Measurements from ENCODE around the gene JOSD2. TPM values are rescaled to one million over a fixed set of nuclear protein-coding genes. Genes with fewer than 3 reads are reported as not detected.

Gene JOSD2
- total RNA-seq, 1 experiment from 2014 or later = 40.9 TPM

DNA sequence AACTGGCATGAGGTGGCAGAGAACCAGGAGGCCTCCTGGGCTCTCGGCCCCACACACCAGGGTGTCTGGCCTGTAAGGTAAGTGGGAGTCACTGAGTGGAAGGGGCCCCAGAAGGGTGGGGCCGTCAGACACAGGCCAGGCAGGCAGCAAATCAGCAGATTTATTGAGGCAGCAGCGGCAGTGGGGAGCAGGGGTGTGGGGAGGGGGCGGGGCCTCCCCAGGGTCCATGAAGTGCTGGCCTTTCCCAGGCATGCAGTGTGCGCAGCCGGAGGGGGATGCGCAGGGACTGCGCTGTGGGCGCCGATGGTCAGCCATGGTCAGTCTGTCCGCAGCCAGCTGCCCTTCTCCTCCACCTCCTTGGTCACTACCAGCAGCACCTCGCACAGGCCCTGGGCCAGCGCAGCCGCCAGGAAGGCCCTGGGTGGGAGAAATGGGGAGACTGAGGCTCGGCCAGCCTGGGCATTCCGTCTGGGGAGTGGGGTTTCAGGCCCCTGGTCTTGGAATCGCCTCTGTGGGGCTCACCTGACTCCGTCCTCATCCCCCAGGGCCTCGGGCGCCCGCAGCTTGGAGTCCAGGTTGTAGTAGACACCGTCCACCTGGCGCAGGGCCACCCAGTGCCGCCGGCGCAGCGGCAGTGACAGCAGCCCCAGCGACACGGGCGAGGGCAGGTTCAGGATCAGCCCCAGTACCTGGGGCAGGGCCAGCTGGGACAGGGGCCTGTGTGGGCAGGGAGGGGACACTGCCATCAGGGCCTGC is 5.0 kb downstream of the JOSD2 start:
- H3K79me2 ChIP-seq (ENCODE audit: insufficient read depth, low read length) = peaks cover 8% of the 10 kb centered on the region; the same call in 1 of the 2 replicates
- no peaks in the 10 kb centered on the region for H3K9me3 ChIP-seq (ENCODE audit: control insufficient read depth in 1 of 2, insufficient read depth in 1 of 2, low read depth in 1 of 2, low read length in 2 of 2)
- no peaks in the 10 kb centered on the region; a peak in 1 of 4 replicates for H3K36me3 ChIP-seq (ENCODE audit: control insufficient read depth in 1 of 2, insufficient read depth in 2 of 2, low read length in 2 of 2)
- POLR2A ChIA-PET = no interaction called here
- RAD21 ChIA-PET (ENCODE audit: low non-redundant PET in 1 of 2, low total read pairs in 2 of 2, uncharacterized antibody in 2 of 2, unreplicated experiment in 2 of 2) = no interaction called here
- H3K27ac ChIP-seq (ENCODE audit: low read depth, low read length) = no peak overlapping the region
- H3K4me2 ChIP-seq (ENCODE audit: low read length) = no peak overlapping the region
- intact Hi-C loops (cut with micrococcal nuclease) = no loop called here
- no peaks in the 10 kb centered on the region for H3K9me2 ChIP-seq (ENCODE audit: insufficient read depth)
- peaks cover 3 to 8% of the 10 kb centered on the region in 2 experiments; a peak in 3 of 4 replicates for H3K4me1 ChIP-seq (ENCODE audit: control insufficient read depth in 1 of 2, insufficient read depth in 2 of 2, low read length in 2 of 2)
- DNase-seq (ENCODE audit: low read depth, low spot score) (no peak), ATAC-seq (no peak)
- H2AFZ ChIP-seq (ENCODE audit: low read depth, low read length, poor library complexity, severe bottlenecking) = no peak overlapping the region
- TF ChIP-seq CEBPB (IDR thresholded peaks at IDR 0.05; ENCODE audit: low read depth) = no peak
- TF ChIP-seq, protein P1, sequence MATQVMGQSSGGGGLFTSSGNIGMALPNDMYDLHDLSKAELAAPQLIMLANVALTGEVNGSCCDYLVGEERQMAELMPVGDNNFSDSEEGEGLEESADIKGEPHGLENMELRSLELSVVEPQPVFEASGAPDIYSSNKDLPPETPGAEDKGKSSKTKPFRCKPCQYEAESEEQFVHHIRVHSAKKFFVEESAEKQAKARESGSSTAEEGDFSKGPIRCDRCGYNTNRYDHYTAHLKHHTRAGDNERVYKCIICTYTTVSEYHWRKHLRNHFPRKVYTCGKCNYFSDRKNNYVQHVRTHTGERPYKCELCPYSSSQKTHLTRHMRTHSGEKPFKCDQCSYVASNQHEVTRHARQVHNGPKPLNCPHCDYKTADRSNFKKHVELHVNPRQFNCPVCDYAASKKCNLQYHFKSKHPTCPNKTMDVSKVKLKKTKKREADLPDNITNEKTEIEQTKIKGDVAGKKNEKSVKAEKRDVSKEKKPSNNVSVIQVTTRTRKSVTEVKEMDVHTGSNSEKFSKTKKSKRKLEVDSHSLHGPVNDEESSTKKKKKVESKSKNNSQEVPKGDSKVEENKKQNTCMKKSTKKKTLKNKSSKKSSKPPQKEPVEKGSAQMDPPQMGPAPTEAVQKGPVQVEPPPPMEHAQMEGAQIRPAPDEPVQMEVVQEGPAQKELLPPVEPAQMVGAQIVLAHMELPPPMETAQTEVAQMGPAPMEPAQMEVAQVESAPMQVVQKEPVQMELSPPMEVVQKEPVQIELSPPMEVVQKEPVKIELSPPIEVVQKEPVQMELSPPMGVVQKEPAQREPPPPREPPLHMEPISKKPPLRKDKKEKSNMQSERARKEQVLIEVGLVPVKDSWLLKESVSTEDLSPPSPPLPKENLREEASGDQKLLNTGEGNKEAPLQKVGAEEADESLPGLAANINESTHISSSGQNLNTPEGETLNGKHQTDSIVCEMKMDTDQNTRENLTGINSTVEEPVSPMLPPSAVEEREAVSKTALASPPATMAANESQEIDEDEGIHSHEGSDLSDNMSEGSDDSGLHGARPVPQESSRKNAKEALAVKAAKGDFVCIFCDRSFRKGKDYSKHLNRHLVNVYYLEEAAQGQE (IDR thresholded peaks at IDR 0.05; ENCODE audit: low read depth) = no peak
- TF ChIP-seq, protein P2, sequence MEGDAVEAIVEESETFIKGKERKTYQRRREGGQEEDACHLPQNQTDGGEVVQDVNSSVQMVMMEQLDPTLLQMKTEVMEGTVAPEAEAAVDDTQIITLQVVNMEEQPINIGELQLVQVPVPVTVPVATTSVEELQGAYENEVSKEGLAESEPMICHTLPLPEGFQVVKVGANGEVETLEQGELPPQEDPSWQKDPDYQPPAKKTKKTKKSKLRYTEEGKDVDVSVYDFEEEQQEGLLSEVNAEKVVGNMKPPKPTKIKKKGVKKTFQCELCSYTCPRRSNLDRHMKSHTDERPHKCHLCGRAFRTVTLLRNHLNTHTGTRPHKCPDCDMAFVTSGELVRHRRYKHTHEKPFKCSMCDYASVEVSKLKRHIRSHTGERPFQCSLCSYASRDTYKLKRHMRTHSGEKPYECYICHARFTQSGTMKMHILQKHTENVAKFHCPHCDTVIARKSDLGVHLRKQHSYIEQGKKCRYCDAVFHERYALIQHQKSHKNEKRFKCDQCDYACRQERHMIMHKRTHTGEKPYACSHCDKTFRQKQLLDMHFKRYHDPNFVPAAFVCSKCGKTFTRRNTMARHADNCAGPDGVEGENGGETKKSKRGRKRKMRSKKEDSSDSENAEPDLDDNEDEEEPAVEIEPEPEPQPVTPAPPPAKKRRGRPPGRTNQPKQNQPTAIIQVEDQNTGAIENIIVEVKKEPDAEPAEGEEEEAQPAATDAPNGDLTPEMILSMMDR (IDR thresholded peaks at IDR 0.05 in 2 of 3, conservative IDR thresholded peaks at IDR 0.05 in 1 of 3; ENCODE audit: borderline replicate concordance in 1 of 3, insufficient read depth in 1 of 3, low read depth in 2 of 3, low read length in 2 of 3) = no peak
- TF ChIP-seq JUND (IDR thresholded peaks at IDR 0.05) = no peak
- TF ChIP-seq EZH2 (IDR thresholded peaks at IDR 0.05) = no peak
- TF ChIP-seq TCF7L2 (IDR thresholded peaks at IDR 0.05; ENCODE audit: borderline replicate concordance, extremely low read depth, insufficient read depth, insufficient read length) = no peak
- TF ChIP-seq SP1 (IDR thresholded peaks at IDR 0.05; ENCODE audit: low read depth) = no peak
- no peak for TF ChIP-seq RAD21 (IDR thresholded peaks at IDR 0.05; ENCODE audit: low read depth)
- no peaks in the 10 kb centered on the region for H4K20me1 ChIP-seq (ENCODE audit: insufficient read depth)
- CTCF ChIA-PET = no interaction called here
- BruUV-seq (replicated peaks) = no TSS peak
- no peaks in the 10 kb centered on the region for H3K27me3 ChIP-seq (ENCODE audit: insufficient read depth, low read length)
- H3K4me3 ChIP-seq (replicated peaks in 1 of 2; ENCODE audit: low read depth in 1 of 2, low read length in 2 of 2) = no peak overlapping the region
- H3K9ac ChIP-seq (ENCODE audit: low read length) = no peak overlapping the region

Measured in HCT116 (cell line).